Kidney (tissue), 14 donors: Measurements from ENCODE around the gene JAML. TPM values are rescaled to one million over a fixed set of nuclear protein-coding genes. Genes with fewer than 3 reads are reported as not detected.

Experiments
- DNase-seq, 5 donors: peaks; one replicate each; pipeline ENCODE4 v3.0.0-alpha.2; 2013 to 2020
- FAIRE-seq: peaks from 2 replicates; lab custom pipeline; 2012; peaks lifted over from hg19 to GRCh38; lab: Jason Lieb, UNC
- H3K27ac ChIP-seq, 2 donors: one replicate each; pipeline ENCODE4 v1.7.0; 2013; ENCODE audit warnings: low read depth in 2 of 2, low read length in 2 of 2, inconsistent platforms in 1 of 2
- H3K27me3 ChIP-seq: one replicate; pipeline ENCODE4 v1.7.1; 2013; ENCODE audit warnings: low read length, inconsistent platforms; ENCODE audit not compliant: control insufficient read depth, insufficient read depth
- H3K36me3 ChIP-seq, 3 donors: one replicate each; pipeline versions ENCODE4 v1.7.0 to v1.7.1; 2013; ENCODE audit warnings: low read length in 3 of 3, control low read depth in 1 of 3, inconsistent platforms in 1 of 3; ENCODE audit not compliant: insufficient read depth in 3 of 3, control insufficient read depth in 2 of 3
- H3K4me1 ChIP-seq, 3 donors: one replicate each; pipeline versions ENCODE4 v1.7.0 to v1.7.1; 2013; ENCODE audit warnings: low read length in 3 of 3, inconsistent platforms in 1 of 3, low read depth in 1 of 3; ENCODE audit not compliant: control insufficient read depth in 2 of 3, insufficient read depth in 2 of 3
- H3K4me3 ChIP-seq, 3 donors: one replicate each; pipeline versions ENCODE4 v1.7.0 to v1.8.1; 2013; ENCODE audit warnings: low read length in 3 of 3, control low read depth in 1 of 3, inconsistent platforms in 1 of 3
- H3K9ac ChIP-seq, 3 donors: one replicate each; pipeline versions ENCODE4 v1.7.0 to v1.7.1; 2013; ENCODE audit warnings: low read length in 3 of 3, control low read depth in 1 of 3, inconsistent platforms in 1 of 3
- H3K9me3 ChIP-seq, 3 donors: one replicate each; pipeline versions ENCODE4 v1.7.0 to v1.7.1; 2013; ENCODE audit warnings: low read length in 3 of 3, control low read depth in 1 of 3, inconsistent platforms in 1 of 3; ENCODE audit not compliant: control insufficient read depth in 2 of 3, insufficient read depth in 1 of 3
- CTCF ChIP-seq: IDR thresholded peaks from 3 replicates; pipeline ENCODE4 v1.5.1; 2012; ENCODE audit warnings: mild to moderate bottlenecking, moderate library complexity, borderline replicate concordance; ENCODE audit not compliant: insufficient read depth; ENCODE audit errors: extremely low read depth
- intact Hi-C: fragments of 100-400 bp; cut with DNase I; formaldehyde crosslinking; loops from one replicate; pipeline ENCODE4 v1.11.1; 2022
- polyA plus RNA-seq: library from polyadenylated mRNA; stranded (reverse); fragments of 350-450 nt; fragmentation: Illumina TruSeq; extraction: RNeasy Lipid Tissue Mini Kit (QIAGEN cat#74804); gene quantifications from one replicate; pipeline ENCODE4 v1.2.3, GENCODE V29; 2014; ENCODE audit warnings: low read depth, low replicate concordance; ENCODE audit not compliant: insufficient read depth
- total RNA-seq: library from RNA; stranded (reverse); fragmentation: NEBNext Ultra II Directional; extraction: Animal tissue kit (Norgen Biotek cat#: 25700); gene quantifications from one replicate; pipeline ENCODE4 v1.2.1, GENCODE V29; 2021
- donor health status: control.
- donor health status: control.
- donor health status: control.
- donor health status: control.
- donor health status: control.
- donor health status: DM: yes; HTN: yes; CAD: no.
- donor health status: Normal renal cell carcinoma (clear cell type).

JAML gene
- total and polyA plus RNA-seq, 2 donors from 2014 or later: 2.5 to 17.1 TPM

- H3K27ac ChIP-seq: no peak within 1 kb of the TSS
- peak; percentile 85 to 92 (median 87) for DNase-seq
- H3K9ac ChIP-seq: no peak within 1 kb of the TSS
- H3K27me3 ChIP-seq: peaks cover 24% of the 10 kb centered on the region
- H3K4me1 ChIP-seq: peaks cover 0 to 15% (median 0%) of the 10 kb centered on the region in 3 donors
- intact Hi-C loops: no loop called here
- no peaks in the 10 kb centered on the region for H3K9me3 ChIP-seq
- peak within 1 kb of the TSS in 2 of 3 donors; percentile 51 for H3K4me3 ChIP-seq
- no peak for FAIRE-seq
- no peak for TF ChIP-seq CTCF
- no peaks in the 10 kb centered on the region for H3K36me3 ChIP-seq
Measured at GRCh38 chr11:118152552-118153471, 72.0 kb downstream of the JAML start, which contains the start of gene SCN4B. SCN4B (minus strand) TSS chr11:118152823; CDS start chr11:118152673, 150 bp downstream.

GRCh38 chr11:118152020-118152551 is 72.7 kb downstream of the JAML start:
- no peak for TF ChIP-seq CTCF
- peak in 1 of 5 donors; percentile 60 for DNase-seq
- Histone ChIP-seq H3K27ac (no peak overlapping the region), H3K9ac (no peak overlapping the region), H3K9me3 (no peaks in the 10 kb centered on the region), H3K36me3 (no peaks in the 10 kb centered on the region), H3K4me3 (peak overlapping the region in 2 of 3 donors; percentile 33 to 51), H3K4me1 (peaks cover 0 to 15% (median 0%) of the 10 kb centered on the region in 3 donors), H3K27me3 (peaks cover 23% of the 10 kb centered on the region)
- intact Hi-C loops: no loop called here
- no peak for FAIRE-seq

GRCh38 chr11:118151431-118151830 is 73.4 kb downstream of the JAML start:
- no peak for TF ChIP-seq CTCF
- Histone ChIP-seq H3K36me3 (no peaks in the 10 kb centered on the region), H3K4me3 (no peak overlapping the region), H3K27me3 (peaks cover 18% of the 10 kb centered on the region), H3K4me1 (peaks cover 0 to 12% (median 0%) of the 10 kb centered on the region in 3 donors), H3K9me3 (no peaks in the 10 kb centered on the region), H3K9ac (no peak overlapping the region), H3K27ac (no peak overlapping the region)
- FAIRE-seq (no peak), DNase-seq (no peak)
- intact Hi-C loops: no loop called here
